Thoracic aorta (tissue), 2 donors: ENCODE data around the gene MC1R. TPM values are rescaled to one million over a fixed set of nuclear protein-coding genes. Genes with fewer than 3 reads are reported as not detected.
"Not testable (repeated sequence)": the region's sequence is repeated elsewhere in the genome, so short reads cannot be mapped to it uniquely, and the experiment has no call there.

ENCODE experiments used
- ATAC-seq: fragments of 150-250 bp; one replicate; pipeline ENCODE4 v1.8.0; 2017; ENCODE audit warnings: low read depth; ENCODE audit not compliant: insufficient number of reproducible peaks, low FRiP score
- DNase-seq: peaks from one replicate; pipeline ENCODE4 v3.0.0-alpha.2; 2020; ENCODE audit warnings: low spot score
- H3K27ac ChIP-seq, 2 donors: fragments of 200-600 bp; sonication (generic); 1 replicate in 1 of 2; 2 replicates in 1 of 2; pipeline ENCODE4 v1.5.1; 2016; ENCODE audit warnings: mild to moderate bottlenecking in 2 of 2, moderate library complexity in 2 of 2
- H3K27me3 ChIP-seq: fragments of 200-600 bp; sonication (generic); replicated peaks from 2 replicates; pipeline ENCODE4 v1.6.0; 2016; ENCODE audit warnings: mild to moderate bottlenecking; ENCODE audit not compliant: insufficient read depth
- H3K36me3 ChIP-seq: fragments of 200-600 bp; sonication (generic); one replicate; pipeline ENCODE4 v1.5.1; 2016
- H3K4me1 ChIP-seq, 2 donors: fragments of 200-600 bp; sonication (generic); 1 replicate in 1 of 2; 2 replicates in 1 of 2; pipeline versions ENCODE4 v1.5.1 to v1.6.0; 2016; ENCODE audit warnings: low read depth in 2 of 2, mild to moderate bottlenecking in 1 of 2; ENCODE audit not compliant: control insufficient read depth in 1 of 2
- H3K4me3 ChIP-seq: fragments of 200-600 bp; sonication (generic); 2 replicates; pipeline ENCODE4 v1.5.1; 2016; ENCODE audit warnings: mild to moderate bottlenecking
- H3K9me3 ChIP-seq: fragments of 200-600 bp; sonication (generic); 2 replicates; pipeline ENCODE4 v1.5.1; 2016
- CTCF ChIP-seq: fragments of 200-600 bp; sonication (generic); IDR thresholded peaks from one replicate; pipeline ENCODE4 v1.5.1; 2019; ENCODE audit warnings: antibody characterized with exemption
- total RNA-seq, 2 donors: library from RNA; depleted of rRNA; stranded (reverse); fragments of >200 nt; gene quantifications; one replicate each; pipeline versions ENCODE4 v1.1.0 to v1.2.3, GENCODE V29; 2016

MC1R gene
- total RNA-seq, 2 donors from 2014 or later: 13.1 to 19.3 TPM

GRCh38 chr16:89873972-89874689 is 44.5 kb upstream of the MC1R start:
- Histone ChIP-seq H3K27ac (peak overlapping the region; percentile 97 to 100), H3K4me1 (peaks cover 10 to 19% of the 10 kb centered on the region in 2 donors), H3K36me3 (peaks cover 20% of the 10 kb centered on the region), H3K4me3 (peak overlapping the region; percentile 83), H3K27me3 (no peaks in the 10 kb centered on the region), H3K9me3 (no peaks in the 10 kb centered on the region)
- peak; percentile 85 for DNase-seq
- TF ChIP-seq CTCF: no peak
- peak; percentile 86 for ATAC-seq

- H3K36me3 ChIP-seq: peaks cover 60% of the 10 kb centered on the region
- not testable (repeated sequence) for H3K27me3 ChIP-seq, ATAC-seq, H3K4me1 ChIP-seq, H3K4me3 ChIP-seq, H3K9me3 ChIP-seq, DNase-seq, H3K27ac ChIP-seq
Observed at GRCh38 chr16:89879123-89879522, 39.5 kb upstream of the MC1R start.

GRCh38 chr16:89880477-89881367 is 37.9 kb upstream of the MC1R start:
- no peaks in the 10 kb centered on the region for H3K4me1 ChIP-seq
- peaks cover 68% of the 10 kb centered on the region for H3K36me3 ChIP-seq
- no peak overlapping the region for H3K4me3 ChIP-seq
- TF ChIP-seq CTCF: no peak
- H3K27ac ChIP-seq: no peak overlapping the region
- no peak for DNase-seq
- H3K9me3 ChIP-seq: no peaks in the 10 kb centered on the region
- no peaks in the 10 kb centered on the region for H3K27me3 ChIP-seq
- no peak for ATAC-seq

GRCh38 chr16:89881368-89881730 is 37.3 kb upstream of the MC1R start:
- Histone ChIP-seq H3K9me3 (no peaks in the 10 kb centered on the region), H3K27ac (no peak overlapping the region), H3K27me3 (no peaks in the 10 kb centered on the region), H3K36me3 (peaks cover 71% of the 10 kb centered on the region), H3K4me3 (no peak overlapping the region), H3K4me1 (no peaks in the 10 kb centered on the region)
- no peak for TF ChIP-seq CTCF
- no peak for ATAC-seq
- no peak for DNase-seq

- DNase-seq (no peak), ATAC-seq (no peak)
- Histone ChIP-seq H3K27ac (no peak overlapping the region), H3K27me3 (no peaks in the 10 kb centered on the region), H3K4me1 (no peaks in the 10 kb centered on the region), H3K9me3 (no peaks in the 10 kb centered on the region), H3K36me3 (peaks cover 88% of the 10 kb centered on the region), H3K4me3 (no peak overlapping the region)
- no peak for TF ChIP-seq CTCF
Observed at GRCh38 chr16:89883346-89884040, 35.2 kb upstream of the MC1R start.
